GF-D8 (cell line): ENCODE results near the gene HSD3B1.
"Not testable (repeated sequence)": the region's sequence is repeated elsewhere in the genome, so short reads cannot be mapped to it uniquely, and the experiment has no call there.

Experiments used
- DNase-seq: peaks from one replicate; lab custom pipeline; 2025; lab: John Stamatoyannopoulos, UW

HSD3B1 gene

GRCh38 chr1:119492763-119493162 lies 14.2 kb upstream of the HSD3B1 start:
- no peak for DNase-seq

DNA sequence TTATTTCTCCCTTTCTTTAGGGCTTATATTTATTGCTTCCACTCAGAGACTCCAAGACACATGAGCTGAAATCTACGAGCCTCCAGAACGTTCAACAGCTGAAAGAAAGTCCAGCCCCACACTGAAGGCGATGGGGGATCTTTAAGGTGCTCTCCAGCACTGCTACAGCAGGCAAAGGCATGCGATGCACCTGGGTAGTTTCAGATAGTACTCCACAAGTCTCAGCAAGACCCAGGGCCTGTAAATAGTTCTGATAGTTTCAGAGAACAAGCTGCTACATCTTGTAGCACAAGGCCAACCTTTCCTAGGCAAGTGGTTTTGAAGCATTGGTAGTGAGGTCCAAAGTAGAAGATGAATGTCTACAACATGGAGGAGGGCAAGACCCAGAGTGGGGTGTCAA lies 2.2 kb upstream of the HSD3B1 start:
- DNase-seq, result no peak

DNA sequence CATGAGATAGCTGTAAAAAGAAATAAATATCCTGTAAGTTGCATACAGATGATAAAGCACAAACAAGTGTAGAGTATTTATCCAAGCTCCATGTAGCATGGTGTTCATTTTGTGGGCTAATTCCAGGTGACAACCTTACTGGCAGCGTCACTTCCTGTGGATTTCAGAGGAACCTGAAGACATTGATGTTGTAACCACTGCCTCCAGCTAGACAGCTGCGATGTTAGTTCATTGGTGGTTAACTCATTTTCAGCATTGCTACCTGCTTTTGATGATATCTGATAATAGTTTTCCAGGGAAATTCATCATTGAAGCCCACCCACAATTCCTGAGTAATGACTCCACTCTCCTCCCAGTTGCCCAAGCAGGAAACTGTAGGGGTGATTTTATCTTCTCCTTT lies 3.0 kb downstream of the HSD3B1 start:
- no peak for DNase-seq

GRCh38 chr1:119515221-119515620 lies 8.2 kb downstream of the HSD3B1 start:
- DNase-seq, result no peak

DNA sequence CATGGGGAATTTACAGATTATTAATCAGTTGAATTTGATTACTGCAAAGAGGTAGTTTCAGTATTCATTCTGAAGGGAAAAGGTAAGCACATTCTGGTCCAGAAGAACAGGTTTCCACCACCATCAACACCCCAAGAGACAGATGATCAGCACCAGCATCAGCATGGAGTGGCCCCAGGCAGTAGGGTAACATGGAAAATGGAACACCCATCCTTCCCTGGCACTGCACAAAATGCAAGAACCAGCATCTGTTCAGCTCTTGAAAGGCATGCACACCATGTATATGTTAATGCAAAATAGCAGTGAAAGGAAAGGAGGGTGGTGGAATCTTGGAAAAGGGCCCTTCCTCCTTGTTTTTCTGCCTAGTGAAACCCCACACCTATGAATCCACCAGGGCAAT lies 9.2 kb downstream of the HSD3B1 start:
- DNase-seq, result no peak

DNA sequence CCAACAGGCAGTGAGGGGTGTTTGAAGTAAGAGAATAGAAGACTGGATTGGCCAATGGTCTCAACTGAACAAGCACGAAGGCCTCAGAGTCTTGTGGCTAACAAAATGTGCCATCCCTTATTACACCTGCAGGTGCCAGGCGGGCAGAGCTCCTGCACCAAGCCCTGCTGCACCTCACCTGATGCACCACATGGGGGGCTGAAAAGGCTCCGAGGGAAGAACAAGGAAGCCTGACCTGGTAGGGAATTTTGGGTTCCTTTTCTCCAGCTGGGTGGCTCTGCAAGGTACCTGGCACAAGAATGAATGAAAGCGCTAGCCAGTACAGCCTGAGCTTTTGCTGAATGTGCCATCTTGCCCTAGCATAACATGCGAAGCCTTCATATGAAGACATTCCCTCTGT lies 9.7 kb downstream of the HSD3B1 start:
- DNase-seq, result no peak

GRCh38 chr1:119517667-119518066 lies 10.7 kb downstream of the HSD3B1 start:
- DNase-seq, result not testable (repeated sequence)

GRCh38 chr1:119531606-119532323 lies 24.8 kb downstream of the HSD3B1 start:
- no peak for DNase-seq

DNA sequence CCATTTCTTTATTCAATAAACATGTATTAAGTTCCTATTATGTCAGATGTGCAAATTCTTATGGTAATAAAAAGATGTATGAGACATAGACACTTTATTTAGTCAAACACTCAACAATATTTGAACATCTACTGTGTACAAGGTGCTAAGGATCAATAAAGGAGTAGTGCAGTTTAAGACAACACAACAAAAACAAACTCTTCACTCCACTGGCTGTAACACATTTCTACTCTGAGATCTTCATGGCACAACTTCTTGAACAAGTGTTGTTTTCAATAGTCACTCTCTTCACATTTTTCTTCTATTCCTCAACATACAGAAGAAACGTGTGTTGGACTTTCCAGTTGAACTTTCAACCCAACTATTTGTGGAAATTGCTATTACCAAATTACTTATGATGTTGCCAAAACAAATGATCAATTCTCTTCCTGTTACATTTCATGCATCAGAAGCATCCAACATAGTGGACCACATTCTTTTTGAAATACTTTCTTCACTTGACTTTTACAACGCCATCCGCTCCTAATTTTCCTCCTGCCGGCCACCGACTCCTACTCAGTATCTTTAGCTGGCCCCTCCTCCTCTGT lies 25.4 kb downstream of the HSD3B1 start:
- DNase-seq, result no peak

DNA sequence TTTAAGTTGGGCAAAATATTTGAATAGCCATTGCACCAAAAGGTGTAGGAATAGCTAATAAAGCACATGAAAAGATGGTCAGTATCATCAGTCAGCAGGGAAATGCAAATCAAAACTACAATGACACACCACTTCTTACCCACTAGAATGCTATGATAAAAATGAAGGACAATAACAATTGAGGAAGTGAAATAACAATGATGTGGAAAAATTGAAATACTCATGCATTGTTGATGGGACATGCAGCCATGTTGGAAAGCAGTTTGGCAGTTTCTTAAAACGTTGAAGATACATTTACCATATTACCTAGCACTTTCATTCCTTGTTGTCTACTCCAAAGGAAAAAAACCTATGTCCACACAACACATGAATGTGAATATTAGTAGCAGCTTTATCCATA lies 28.4 kb downstream of the HSD3B1 start:
- no peak for DNase-seq

- no peak for DNase-seq
These were observed 31.0 kb downstream of the HSD3B1 start for GRCh38 chr1:119537966-119538365.

DNA sequence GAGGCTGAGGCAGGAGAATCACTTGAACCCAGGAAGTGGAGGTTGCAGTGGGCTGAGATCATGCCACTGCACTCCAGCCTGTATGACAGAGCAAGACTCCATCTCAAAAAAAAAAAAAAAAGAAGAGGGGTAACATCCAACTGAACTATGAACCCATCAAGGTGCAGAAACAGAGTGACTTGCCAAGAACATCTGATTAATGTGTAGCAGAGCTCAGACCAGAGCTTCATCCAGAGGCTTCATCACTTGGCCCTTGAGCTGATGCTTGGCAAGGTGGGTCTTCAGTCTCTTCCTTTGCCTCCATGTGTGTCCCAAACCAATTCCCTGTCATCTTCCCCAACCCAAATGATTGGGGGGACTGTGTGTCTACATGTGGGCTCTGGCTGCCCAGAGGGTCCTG lies 32.6 kb downstream of the HSD3B1 start:
- DNase-seq, result no peak

DNA sequence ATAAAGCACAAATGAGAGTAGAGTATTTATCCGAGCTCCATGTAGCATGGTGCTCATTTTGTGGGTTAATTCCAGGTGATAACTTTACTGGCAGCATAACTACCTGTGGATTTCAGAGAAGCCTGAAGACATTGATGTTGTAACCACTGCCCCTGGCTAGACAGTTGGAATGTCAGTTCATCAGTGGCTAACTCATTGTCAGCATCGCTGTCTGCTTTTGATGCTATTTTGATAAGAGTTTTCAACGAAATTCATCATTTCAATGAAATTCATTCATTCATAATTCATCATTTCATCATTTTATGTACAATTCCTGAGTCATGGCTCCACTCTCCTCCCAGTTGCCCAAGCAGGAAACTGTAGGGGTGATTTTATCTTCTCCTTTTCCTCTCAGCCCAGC lies 34.4 kb downstream of the HSD3B1 start:
- no peak for DNase-seq

DNA sequence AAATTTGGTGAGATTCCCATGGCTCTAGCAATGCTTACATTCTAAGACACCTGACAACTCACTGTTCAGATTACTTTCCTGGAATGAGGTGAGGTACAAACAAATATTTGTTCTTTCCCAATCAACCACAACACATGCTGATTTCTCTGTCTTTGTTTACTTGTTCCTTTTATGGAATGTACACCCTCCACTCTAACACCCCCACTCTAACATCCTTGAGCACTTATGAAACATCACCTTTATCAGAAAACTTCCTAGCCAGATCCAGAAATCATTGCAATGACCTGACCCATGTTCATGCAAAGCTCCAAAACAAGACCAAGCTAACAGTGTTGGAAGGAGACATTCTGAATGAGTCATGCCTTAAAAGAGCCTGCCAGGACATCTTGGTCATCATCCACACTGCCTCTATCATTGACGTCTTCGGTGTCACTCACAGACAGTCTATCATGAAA lies 35.5 kb downstream of the HSD3B1 start:
- no peak for DNase-seq

GRCh38 chr1:119544165-119544762 lies 37.3 kb downstream of the HSD3B1 start:
- no peak for DNase-seq

DNA sequence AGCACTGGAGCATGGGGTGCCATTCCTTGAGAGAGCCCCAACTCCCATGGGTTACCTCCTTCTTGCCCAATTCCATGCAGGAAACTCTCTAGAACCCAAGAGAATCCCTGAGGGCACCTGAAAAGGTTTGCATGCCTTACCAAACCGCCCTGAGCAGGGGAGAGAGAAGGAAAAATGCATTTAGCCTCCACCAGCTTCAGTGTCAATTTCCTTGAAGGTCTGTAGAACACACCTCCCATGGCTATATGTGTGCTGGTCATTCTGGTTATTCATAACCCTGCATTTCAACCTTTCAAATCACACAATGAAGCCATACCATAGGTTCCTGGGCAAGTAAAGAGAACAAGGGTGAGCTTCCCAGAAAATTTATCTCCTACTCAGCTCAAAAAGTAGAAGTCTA lies 39.6 kb downstream of the HSD3B1 start:
- no peak for DNase-seq

GRCh38 chr1:119547306-119547705 lies 40.3 kb downstream of the HSD3B1 start:
- DNase-seq, result no peak

GRCh38 chr1:119547805-119548204 lies 40.8 kb downstream of the HSD3B1 start:
- DNase-seq, result no peak

- DNase-seq, result no peak
These were observed 42.7 kb downstream of the HSD3B1 start for GRCh38 chr1:119549719-119550132.

DNA sequence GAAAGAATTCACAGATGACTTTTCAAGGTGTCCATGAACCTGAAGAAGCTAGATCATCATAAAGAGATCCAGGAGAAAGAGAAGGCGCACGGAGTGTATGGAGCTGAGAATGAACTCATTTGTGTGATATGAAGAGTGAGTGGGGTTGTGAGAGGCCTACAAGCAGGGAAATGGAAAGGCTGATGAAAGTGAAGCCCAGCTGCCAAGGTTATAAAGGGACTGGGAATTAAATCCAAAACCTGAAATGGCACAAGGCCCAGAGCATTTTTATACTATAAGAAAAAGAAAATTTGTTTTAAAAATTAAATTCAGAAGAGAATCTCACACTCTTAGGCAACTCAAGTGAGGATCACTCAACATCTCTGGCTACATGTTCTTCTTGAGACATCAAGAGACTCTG lies 43.4 kb downstream of the HSD3B1 start:
- no peak for DNase-seq

DNA sequence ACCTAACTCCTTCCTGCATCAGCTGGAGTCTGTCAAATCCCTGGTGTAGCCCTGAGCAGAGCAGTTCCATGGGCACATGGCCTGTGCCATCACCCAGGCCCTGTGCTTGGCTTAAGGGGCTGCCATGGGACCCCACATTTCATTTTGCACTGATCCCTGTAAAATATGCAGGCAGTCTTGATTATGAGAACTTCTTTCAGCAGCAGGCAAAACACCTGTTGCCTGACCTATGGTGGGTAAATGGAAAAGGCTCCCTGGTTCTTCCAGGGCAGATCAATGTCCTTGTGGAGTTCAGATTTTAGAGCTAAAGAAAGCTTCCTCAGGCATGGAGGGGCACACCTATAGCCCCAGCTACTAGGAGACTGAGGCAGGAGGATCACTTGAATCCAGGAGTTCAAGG lies 44.2 kb downstream of the HSD3B1 start:
- DNase-seq, result no peak

- not testable (repeated sequence) for DNase-seq
These were observed 45.6 kb downstream of the HSD3B1 start for GRCh38 chr1:119552656-119553055.

DNA sequence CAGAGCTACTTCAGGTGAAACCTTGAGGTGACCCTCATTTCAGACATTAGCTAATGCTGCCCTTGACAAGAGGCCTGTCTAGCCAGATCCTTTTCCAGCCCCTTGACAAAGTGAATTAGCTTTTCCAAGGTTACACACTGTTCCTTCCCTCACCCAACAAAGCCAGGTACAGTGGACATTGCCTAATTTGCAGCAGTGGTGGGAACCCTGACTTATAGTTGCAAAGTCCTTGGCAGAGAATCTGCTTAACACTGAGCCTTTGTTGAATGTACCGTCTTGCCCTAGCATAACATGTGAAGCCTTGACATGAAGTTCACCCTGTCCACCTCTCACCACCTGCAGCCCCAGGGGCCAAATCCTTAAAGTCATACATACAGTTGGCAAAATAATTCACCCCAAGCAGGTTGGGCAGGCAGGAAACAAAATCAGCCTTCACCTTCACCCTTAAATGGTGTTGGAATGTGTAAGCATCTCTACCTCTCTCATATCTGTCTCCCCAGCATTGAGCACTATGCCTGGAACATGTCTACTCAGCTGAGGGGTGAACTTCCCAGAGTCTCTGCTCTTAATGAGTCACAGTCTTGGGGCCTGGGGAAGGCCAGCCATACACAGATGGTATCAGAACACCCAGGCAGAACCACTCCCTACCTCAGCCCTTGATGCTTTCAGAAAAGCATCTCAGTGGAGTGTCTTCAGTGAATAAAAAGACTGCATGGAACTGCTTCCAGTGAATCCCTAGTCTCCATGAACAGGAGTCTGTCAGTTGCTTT lies 46.5 kb downstream of the HSD3B1 start:
- not testable (repeated sequence) for DNase-seq
